ENCODE data around the gene CDCA3.

CDCA3 gene

GRCh38 chr12:6836851-6837250 lies 14.2 kb downstream of the CDCA3 start:
- TF ChIP-seq CTCF (IDR thresholded peaks at IDR 0.05; ENCODE audit: extremely low read depth, insufficient read depth, missing control alignments) = no peak
- DNase-seq (ENCODE audit: low spot score) = no peak
- in situ Hi-C loops (cut with MboI; ENCODE audit: low pct_unique_long_range_greater_than_20kb, low sequenced_read_pairs, unreplicated experiment) = no loop called here

GRCh38 chr12:6834873-6835272 lies 16.2 kb downstream of the CDCA3 start:
- TF ChIP-seq CTCF (IDR thresholded peaks at IDR 0.05; ENCODE audit: extremely low read depth, insufficient read depth, missing control alignments) = no peak
- DNase-seq (ENCODE audit: low spot score) = no peak
- in situ Hi-C loops (cut with MboI; ENCODE audit: low pct_unique_long_range_greater_than_20kb, low sequenced_read_pairs, unreplicated experiment) = no loop called here

GRCh38 chr12:6834254-6834653 lies 16.8 kb downstream of the CDCA3 start:
- in situ Hi-C loops (cut with MboI; ENCODE audit: low pct_unique_long_range_greater_than_20kb, low sequenced_read_pairs, unreplicated experiment) = no loop called here
- no peak for TF ChIP-seq CTCF (IDR thresholded peaks at IDR 0.05; ENCODE audit: extremely low read depth, insufficient read depth, missing control alignments)
- no peak for DNase-seq (ENCODE audit: low spot score)

- TF ChIP-seq CTCF (IDR thresholded peaks at IDR 0.05; ENCODE audit: extremely low read depth, insufficient read depth, missing control alignments) = no peak
- in situ Hi-C loops (cut with MboI; ENCODE audit: low pct_unique_long_range_greater_than_20kb, low sequenced_read_pairs, unreplicated experiment) = no loop called here
- DNase-seq (ENCODE audit: low spot score) = no peak
Measured at GRCh38 chr12:6833189-6833890, 17.7 kb downstream of the CDCA3 start.

- in situ Hi-C loops (cut with MboI; ENCODE audit: low pct_unique_long_range_greater_than_20kb, low sequenced_read_pairs, unreplicated experiment) = no loop called here
- no peak for TF ChIP-seq CTCF (IDR thresholded peaks at IDR 0.05; ENCODE audit: extremely low read depth, insufficient read depth, missing control alignments)
- DNase-seq (ENCODE audit: low spot score) = no peak
Measured at GRCh38 chr12:6832125-6832524, 19.0 kb downstream of the CDCA3 start.

GRCh38 chr12:6831450-6831995 lies 19.6 kb downstream of the CDCA3 start:
- in situ Hi-C loops (cut with MboI; ENCODE audit: low pct_unique_long_range_greater_than_20kb, low sequenced_read_pairs, unreplicated experiment) = no loop called here
- DNase-seq (ENCODE audit: low spot score) = no peak

More at GRCh38 chr12:6831450-6831995, 19.6 kb downstream of the CDCA3 start:
- no peak for TF ChIP-seq CTCF (IDR thresholded peaks at IDR 0.05; ENCODE audit: extremely low read depth, insufficient read depth, missing control alignments)

Data from GM13977 (cell line).